NCI-H2107 treated with DMSO at 0.1 percent for 48 hours (cell line): ENCODE results near the gene DYNLT2.
"Not testable (repeated sequence)": the region's sequence is repeated elsewhere in the genome, so short reads cannot be mapped to it uniquely, and the experiment has no call there.

Experiments used
- DNase-seq: peaks from one replicate; lab custom pipeline; 2025; ENCODE audit not compliant: unreplicated experiment; lab: John Stamatoyannopoulos, UW

The DYNLT2 gene

GRCh38 chr6:169701954-169702839 lies 49.2 kb downstream of the DYNLT2 start, which contains the start of the genes C6orf120 and WDR27:
TSS of gene C6orf120 (plus strand) at chr6:169702126. CDS start at chr6:169702460, 334 bp downstream.
TSS of gene WDR27 (minus strand) at chr6:169702029. CDS start at chr6:169689005, 13,024 bp downstream.
- DNase-seq: peak; percentile 71

GRCh38 chr6:169701311-169701953 lies 49.9 kb downstream of the DYNLT2 start:
- no peak for DNase-seq

DNA sequence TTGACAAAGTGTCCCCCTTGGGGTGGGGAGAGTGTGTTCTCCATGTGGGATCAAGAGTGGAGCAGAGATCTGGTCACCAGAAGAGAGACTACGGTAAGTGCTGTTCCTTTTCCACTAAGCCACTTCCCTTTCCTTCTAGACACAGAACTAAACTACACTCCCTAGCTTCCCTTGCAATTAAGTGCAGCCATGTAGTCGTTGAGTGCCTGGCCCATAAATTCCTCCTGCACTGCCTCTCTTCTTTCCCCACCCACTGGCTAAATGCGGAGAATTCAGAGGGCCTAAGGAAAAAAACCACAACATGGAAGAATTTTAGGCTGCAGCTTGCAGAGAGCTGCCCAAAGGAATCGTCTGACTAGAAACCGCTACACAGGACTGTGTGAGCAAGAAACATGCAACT lies 51.1 kb downstream of the DYNLT2 start:
- no peak for DNase-seq

GRCh38 chr6:169697115-169697514 lies 54.3 kb downstream of the DYNLT2 start:
- DNase-seq: not testable (repeated sequence)

DNA sequence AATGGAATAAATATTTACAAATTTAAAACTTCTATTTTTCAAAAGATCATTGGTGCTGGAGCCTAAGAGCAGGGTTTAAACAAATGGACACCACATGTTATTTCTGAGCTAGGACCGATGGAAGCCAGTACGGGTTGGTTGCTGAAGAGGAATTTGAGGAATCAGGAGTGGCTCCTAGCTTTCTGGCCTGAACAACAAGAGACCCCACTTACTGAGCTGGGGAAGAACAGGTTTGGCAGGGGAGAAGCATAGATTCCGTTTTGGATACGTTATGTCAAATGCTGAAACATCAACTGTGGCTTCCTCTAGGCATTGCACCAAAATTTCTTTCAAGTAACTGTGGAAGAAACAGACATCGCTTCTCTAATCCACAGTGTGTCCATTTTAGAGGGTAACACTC lies 56.2 kb downstream of the DYNLT2 start:
- no peak for DNase-seq

- no peak for DNase-seq
Observed at GRCh38 chr6:169692516-169692915, 58.9 kb downstream of the DYNLT2 start.

- no peak for DNase-seq
Observed at GRCh38 chr6:169691260-169691659, 60.1 kb downstream of the DYNLT2 start.
